ENCODE results near the gene BCL2A1. TPM values are rescaled to one million over a fixed set of nuclear protein-coding genes. Genes with fewer than 3 reads are reported as not detected.
A peak's percentile ranks its signal among the peaks of the same experiment; 100 is the strongest.
"Not testable (repeated sequence)": the region's sequence is repeated elsewhere in the genome, so short reads cannot be mapped to it uniquely, and the experiment has no call there.

The BCL2A1 gene
- total and polyA plus RNA-seq, 8 donors = 0.20 to 5.2 (median 1.0) TPM; not detected in 1

- peak in 1 of 4 donors; percentile 48 for ATAC-seq
- no peaks in the 10 kb centered on the region for H3K4me1 ChIP-seq
- no peak overlapping the region for H3K27ac ChIP-seq
- 49 to 62% methylated on average over 4 of the region's 4 CpGs for WGBS, 2 donors
- no peaks in the 10 kb centered on the region for H3K27me3 ChIP-seq
- H3K36me3 ChIP-seq = no peaks in the 10 kb centered on the region
- FAIRE-seq = no peak
- no peak for TF ChIP-seq CTCF (IDR thresholded peaks at IDR 0.05)
- intact Hi-C loops (cut with DNase I) = no loop called here
- DNase-seq = no peak
- H3K4me3 ChIP-seq = no peak overlapping the region
- H3K9me3 ChIP-seq = no peaks in the 10 kb centered on the region
These were observed 5.0 kb downstream of the BCL2A1 start for GRCh38 chr15:79965846-79966630.

GRCh38 chr15:79964232-79964805 is 6.7 kb downstream of the BCL2A1 start:
- TF ChIP-seq CTCF (IDR thresholded peaks at IDR 0.05) = no peak
- no peaks in the 10 kb centered on the region for H3K4me1 ChIP-seq
- no peaks in the 10 kb centered on the region for H3K27me3 ChIP-seq
- H3K9me3 ChIP-seq = no peaks in the 10 kb centered on the region
- H3K36me3 ChIP-seq = no peaks in the 10 kb centered on the region
- no peak for FAIRE-seq
- ATAC-seq = no peak
- H3K27ac ChIP-seq = no peak overlapping the region
- DNase-seq = no peak
- no peak overlapping the region for H3K4me3 ChIP-seq
- WGBS, 2 donors = 89 to 91% methylated on average over 6 of the region's 6 CpGs
- intact Hi-C loops (cut with DNase I) = no loop called here

GRCh38 chr15:79962921-79963320 is 8.1 kb downstream of the BCL2A1 start:
- H3K4me3 ChIP-seq; H3K27ac ChIP-seq; H3K4me1 ChIP-seq; H3K9me3 ChIP-seq; ATAC-seq; H3K36me3 ChIP-seq; FAIRE-seq; H3K27me3 ChIP-seq; intact Hi-C loops (cut with DNase I); DNase-seq: not testable (repeated sequence)
- WGBS, 2 donors = 92 to 95% methylated on average over 11 of the region's 11 CpGs

- TF ChIP-seq CTCF (IDR thresholded peaks at IDR 0.05) = no peak
- Histone ChIP-seq H3K4me3 (no peak overlapping the region), H3K27me3 (no peaks in the 10 kb centered on the region), H3K27ac (no peak overlapping the region), H3K36me3 (no peaks in the 10 kb centered on the region), H3K9me3 (no peaks in the 10 kb centered on the region), H3K4me1 (no peaks in the 10 kb centered on the region)
- DNase-seq (no peak), FAIRE-seq (no peak), ATAC-seq (peak in 2 of 4 donors; percentile 37 to 51)
- intact Hi-C loops (cut with DNase I) = no loop called here
- WGBS, 2 donors = 90 to 91% methylated on average over 6 of the region's 6 CpGs
These were observed 8.8 kb downstream of the BCL2A1 start for GRCh38 chr15:79962178-79962577.

- H3K27me3 ChIP-seq = no peaks in the 10 kb centered on the region
- no peaks in the 10 kb centered on the region for H3K36me3 ChIP-seq
- no peak overlapping the region for H3K4me3 ChIP-seq
- 72 to 76% methylated on average over 10 of the region's 10 CpGs for WGBS, 2 donors
- H3K27ac ChIP-seq = no peak overlapping the region
- DNase-seq = no peak
- no peaks in the 10 kb centered on the region for H3K9me3 ChIP-seq
- TF ChIP-seq CTCF (IDR thresholded peaks at IDR 0.05) = no peak
- no peak for FAIRE-seq
- ATAC-seq = no peak
- intact Hi-C loops (cut with DNase I) = no loop called here
- H3K4me1 ChIP-seq = no peaks in the 10 kb centered on the region
These were observed 10.3 kb downstream of the BCL2A1 start for GRCh38 chr15:79960502-79961212.
